T-helper 17 cell (primary cell): ENCODE measurements around the gene KAZN. TPM values are rescaled to one million over a fixed set of nuclear protein-coding genes. Genes with fewer than 3 reads are reported as not detected.

Source experiments
- ATAC-seq: fragments of 150-1000 bp; cut with Tn5 transposase; 2 replicates; pipeline ENCODE4 v1.10.0; 2021; ENCODE audit warnings: mild to moderate bottlenecking, moderate library complexity
- DNase-seq, 3 donors: peaks; one replicate each; pipeline versions ENCODE4 v3.0.0 to v3.0.0-alpha.2; 2020 to 2021
- H3K9me3 ChIP-seq: one replicate; pipeline ENCODE4 v1.7.0; 2013; ENCODE audit warnings: low read length, mild to moderate bottlenecking; ENCODE audit not compliant: control insufficient read depth, poor library complexity, severe bottlenecking
- H3K27ac Mint-ChIP-seq: one replicate; pipeline ENCODE4 v1.8.0; 2022; ENCODE audit warnings: mild to moderate bottlenecking, moderate library complexity, mixed read lengths
- H3K27me3 Mint-ChIP-seq: one replicate; pipeline ENCODE4 v1.8.0; 2022; ENCODE audit warnings: mixed read lengths
- H3K36me3 Mint-ChIP-seq: one replicate; pipeline ENCODE4 v1.8.0; 2022; ENCODE audit warnings: low read depth, mixed read lengths
- H3K4me1 Mint-ChIP-seq: one replicate; pipeline ENCODE4 v1.8.0; 2022; ENCODE audit warnings: mild to moderate bottlenecking, mixed read lengths
- H3K4me3 Mint-ChIP-seq: one replicate; pipeline ENCODE4 v1.8.0; 2022; ENCODE audit warnings: mild to moderate bottlenecking, moderate library complexity, mixed read lengths
- total RNA-seq, 4 donors: library from RNA in 2 of 4; stranded (reverse) in 2 of 4; gene quantifications; one replicate each; pipeline ENCODE4 v1.2.3 and lab custom pipeline; 2022 to 2026

KAZN gene
- total RNA-seq, 2 donors from 2014 or later, result 0.10 to 0.62 TPM

- Mint-ChIP-seq H3K36me3 (peaks cover 5% of the 10 kb centered on the region), H3K27me3 (peaks cover 58% of the 10 kb centered on the region)
Observed at GRCh38 chr1:15096293-15096692, 497.8 kb downstream of the KAZN start.

GRCh38 chr1:15098176-15099125, 500.0 kb downstream of the KAZN start:
- no peak overlapping the region for H3K27ac Mint-ChIP-seq
- H3K27me3 Mint-ChIP-seq, result peaks cover 57% of the 10 kb centered on the region
- no peak overlapping the region for H3K4me3 Mint-ChIP-seq
- H3K4me1 Mint-ChIP-seq, result peaks cover 18% of the 10 kb centered on the region
- ATAC-seq, result no peak
- no peak for DNase-seq
- peaks cover 8% of the 10 kb centered on the region for H3K36me3 Mint-ChIP-seq
- no peaks in the 10 kb centered on the region for H3K9me3 ChIP-seq

More at GRCh38 chr1:15096293-15096692, 497.8 kb downstream of the KAZN start:
- ATAC-seq, result no peak
- no peak overlapping the region for H3K27ac Mint-ChIP-seq
- DNase-seq, result no peak
- no peaks in the 10 kb centered on the region for H3K9me3 ChIP-seq
- no peak overlapping the region for H3K4me3 Mint-ChIP-seq
- H3K4me1 Mint-ChIP-seq, result peaks cover 13% of the 10 kb centered on the region

- Mint-ChIP-seq H3K4me3 (no peak overlapping the region), H3K27ac (no peak overlapping the region), H3K36me3 (peaks cover 8% of the 10 kb centered on the region), H3K27me3 (peaks cover 57% of the 10 kb centered on the region), H3K4me1 (peaks cover 18% of the 10 kb centered on the region)
- H3K9me3 ChIP-seq, result no peaks in the 10 kb centered on the region
- DNase-seq (no peak), ATAC-seq (no peak)
Observed at GRCh38 chr1:15099441-15100120, 501.1 kb downstream of the KAZN start.

- Mint-ChIP-seq H3K27me3 (peaks cover 57% of the 10 kb centered on the region), H3K4me3 (no peak overlapping the region), H3K27ac (no peak overlapping the region), H3K36me3 (peaks cover 10% of the 10 kb centered on the region), H3K4me1 (peaks cover 18% of the 10 kb centered on the region)
- no peaks in the 10 kb centered on the region for H3K9me3 ChIP-seq
- ATAC-seq (peak; percentile 54), DNase-seq (peak in 1 of 3 donors; percentile 17)
Observed at GRCh38 chr1:15100121-15100879, 501.8 kb downstream of the KAZN start.

GRCh38 chr1:15100880-15101760, 502.6 kb downstream of the KAZN start:
- H3K9me3 ChIP-seq, result no peaks in the 10 kb centered on the region
- DNase-seq (no peak), ATAC-seq (no peak)
- Mint-ChIP-seq H3K4me1 (peaks cover 18% of the 10 kb centered on the region), H3K27me3 (peaks cover 53% of the 10 kb centered on the region), H3K4me3 (peak overlapping the region; percentile 72), H3K27ac (no peak overlapping the region), H3K36me3 (peaks cover 10% of the 10 kb centered on the region)

GRCh38 chr1:15101801-15102200, 503.3 kb downstream of the KAZN start:
- Mint-ChIP-seq H3K27ac (no peak overlapping the region), H3K36me3 (peaks cover 10% of the 10 kb centered on the region), H3K4me3 (no peak overlapping the region), H3K4me1 (peaks cover 18% of the 10 kb centered on the region), H3K27me3 (peaks cover 60% of the 10 kb centered on the region)
- no peak for DNase-seq
- H3K9me3 ChIP-seq, result no peaks in the 10 kb centered on the region
- ATAC-seq, result no peak

GRCh38 chr1:15102646-15103045, 504.2 kb downstream of the KAZN start:
- DNase-seq, result no peak
- Mint-ChIP-seq H3K27ac (no peak overlapping the region), H3K4me1 (peaks cover 18% of the 10 kb centered on the region), H3K4me3 (no peak overlapping the region), H3K27me3 (peaks cover 59% of the 10 kb centered on the region), H3K36me3 (peaks cover 10% of the 10 kb centered on the region)
- no peak for ATAC-seq
- no peaks in the 10 kb centered on the region for H3K9me3 ChIP-seq

- peaks cover 57% of the 10 kb centered on the region for H3K27me3 Mint-ChIP-seq
- H3K9me3 ChIP-seq, result no peaks in the 10 kb centered on the region
- ATAC-seq (no peak), DNase-seq (no peak)
- H3K4me3 Mint-ChIP-seq, result no peak overlapping the region
- H3K4me1 Mint-ChIP-seq, result peaks cover 18% of the 10 kb centered on the region
- H3K27ac Mint-ChIP-seq, result no peak overlapping the region
- peaks cover 10% of the 10 kb centered on the region for H3K36me3 Mint-ChIP-seq
Observed at GRCh38 chr1:15103211-15103610, 504.7 kb downstream of the KAZN start.

- Mint-ChIP-seq H3K4me3 (no peak overlapping the region), H3K27ac (no peak overlapping the region), H3K27me3 (peaks cover 50% of the 10 kb centered on the region), H3K4me1 (peaks cover 18% of the 10 kb centered on the region), H3K36me3 (peaks cover 10% of the 10 kb centered on the region)
- ATAC-seq, result no peak
- H3K9me3 ChIP-seq, result no peaks in the 10 kb centered on the region
- DNase-seq, result no peak
Observed at GRCh38 chr1:15103906-15104305, 505.4 kb downstream of the KAZN start.

- no peak overlapping the region for H3K27ac Mint-ChIP-seq
- no peaks in the 10 kb centered on the region for H3K9me3 ChIP-seq
Observed at GRCh38 chr1:15104768-15105167, 506.3 kb downstream of the KAZN start.

GRCh38 chr1:15106608-15107007, 508.1 kb downstream of the KAZN start:
- peaks cover 23% of the 10 kb centered on the region for H3K27me3 Mint-ChIP-seq
- no peak overlapping the region for H3K4me3 Mint-ChIP-seq
- DNase-seq (no peak), ATAC-seq (no peak)
- no peaks in the 10 kb centered on the region for H3K9me3 ChIP-seq
- H3K36me3 Mint-ChIP-seq, result peaks cover 5% of the 10 kb centered on the region
- H3K27ac Mint-ChIP-seq, result no peak overlapping the region
- peaks cover 3% of the 10 kb centered on the region for H3K4me1 Mint-ChIP-seq

More at GRCh38 chr1:15104768-15105167, 506.3 kb downstream of the KAZN start:
- peaks cover 41% of the 10 kb centered on the region for H3K27me3 Mint-ChIP-seq
- peaks cover 14% of the 10 kb centered on the region for H3K4me1 Mint-ChIP-seq
- H3K4me3 Mint-ChIP-seq, result no peak overlapping the region
- DNase-seq (no peak), ATAC-seq (no peak)
- H3K36me3 Mint-ChIP-seq, result peaks cover 10% of the 10 kb centered on the region

GRCh38 chr1:15107058-15107687, 508.7 kb downstream of the KAZN start:
- peaks cover 3% of the 10 kb centered on the region for H3K36me3 Mint-ChIP-seq
- DNase-seq, result no peak
- H3K27me3 Mint-ChIP-seq, result peaks cover 18% of the 10 kb centered on the region
- peaks cover 2% of the 10 kb centered on the region for H3K4me1 Mint-ChIP-seq
- H3K4me3 Mint-ChIP-seq, result no peak overlapping the region
- ATAC-seq, result no peak
- H3K9me3 ChIP-seq, result no peaks in the 10 kb centered on the region
- no peak overlapping the region for H3K27ac Mint-ChIP-seq
